ENCODE data around the gene ANKRD28.

ANKRD28 gene

DNA sequence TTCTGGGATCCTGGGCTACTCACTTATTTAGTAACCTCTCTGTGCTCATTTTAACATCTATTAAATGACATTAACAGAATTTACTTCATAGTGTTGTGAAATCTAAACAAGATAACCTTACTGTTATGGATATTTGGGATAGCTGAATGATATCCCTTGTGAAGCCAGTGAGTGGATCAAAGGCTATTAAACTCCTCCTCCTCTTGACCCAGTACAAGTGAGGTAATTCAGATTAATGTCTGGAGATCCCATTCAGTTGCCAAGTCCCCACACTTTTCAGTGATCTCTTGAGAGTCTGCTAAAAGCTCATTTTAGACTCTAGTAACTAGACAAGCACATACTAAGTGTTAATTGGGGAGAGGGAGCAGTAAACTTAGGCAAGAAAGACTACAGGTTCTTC lies 2.5 kb upstream of the ANKRD28 start:
- TF ChIP-seq, protein P1, sequence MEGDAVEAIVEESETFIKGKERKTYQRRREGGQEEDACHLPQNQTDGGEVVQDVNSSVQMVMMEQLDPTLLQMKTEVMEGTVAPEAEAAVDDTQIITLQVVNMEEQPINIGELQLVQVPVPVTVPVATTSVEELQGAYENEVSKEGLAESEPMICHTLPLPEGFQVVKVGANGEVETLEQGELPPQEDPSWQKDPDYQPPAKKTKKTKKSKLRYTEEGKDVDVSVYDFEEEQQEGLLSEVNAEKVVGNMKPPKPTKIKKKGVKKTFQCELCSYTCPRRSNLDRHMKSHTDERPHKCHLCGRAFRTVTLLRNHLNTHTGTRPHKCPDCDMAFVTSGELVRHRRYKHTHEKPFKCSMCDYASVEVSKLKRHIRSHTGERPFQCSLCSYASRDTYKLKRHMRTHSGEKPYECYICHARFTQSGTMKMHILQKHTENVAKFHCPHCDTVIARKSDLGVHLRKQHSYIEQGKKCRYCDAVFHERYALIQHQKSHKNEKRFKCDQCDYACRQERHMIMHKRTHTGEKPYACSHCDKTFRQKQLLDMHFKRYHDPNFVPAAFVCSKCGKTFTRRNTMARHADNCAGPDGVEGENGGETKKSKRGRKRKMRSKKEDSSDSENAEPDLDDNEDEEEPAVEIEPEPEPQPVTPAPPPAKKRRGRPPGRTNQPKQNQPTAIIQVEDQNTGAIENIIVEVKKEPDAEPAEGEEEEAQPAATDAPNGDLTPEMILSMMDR (IDR thresholded peaks at IDR 0.05): no peak

DNA sequence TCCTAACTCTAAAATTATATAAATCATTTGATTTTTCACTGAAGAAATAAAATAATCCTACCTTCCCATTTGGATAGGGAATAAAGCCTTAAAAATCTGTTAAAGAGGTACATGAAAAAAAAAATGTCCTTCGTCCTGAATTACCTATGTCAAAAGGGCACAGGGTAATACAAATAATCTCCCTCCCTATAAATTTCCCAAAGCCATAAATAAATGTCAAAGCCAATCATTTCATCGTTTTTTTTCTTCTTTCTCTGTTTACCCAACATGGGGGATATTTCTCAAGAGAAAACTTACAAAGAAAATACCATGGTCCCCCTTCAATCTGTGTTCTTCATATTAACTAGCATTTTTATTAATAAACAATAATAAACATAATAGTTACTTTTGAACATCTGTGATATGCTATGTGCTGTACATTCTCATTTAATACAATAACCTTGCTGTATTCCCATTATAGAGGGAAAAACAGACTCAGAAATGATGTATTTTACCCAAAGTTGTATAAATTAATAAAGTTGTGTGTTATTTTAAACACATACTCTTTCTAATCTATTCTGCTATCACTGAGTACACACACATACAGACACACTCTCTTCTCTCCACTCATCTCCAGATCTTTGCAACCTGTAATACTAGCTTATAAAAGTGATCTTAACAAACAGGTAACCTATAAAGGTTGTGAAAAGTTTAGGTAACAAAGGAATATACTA lies 910 bp upstream of the ANKRD28 start:
- TF ChIP-seq, protein P1 (IDR thresholded peaks at IDR 0.05): no peak

DNA sequence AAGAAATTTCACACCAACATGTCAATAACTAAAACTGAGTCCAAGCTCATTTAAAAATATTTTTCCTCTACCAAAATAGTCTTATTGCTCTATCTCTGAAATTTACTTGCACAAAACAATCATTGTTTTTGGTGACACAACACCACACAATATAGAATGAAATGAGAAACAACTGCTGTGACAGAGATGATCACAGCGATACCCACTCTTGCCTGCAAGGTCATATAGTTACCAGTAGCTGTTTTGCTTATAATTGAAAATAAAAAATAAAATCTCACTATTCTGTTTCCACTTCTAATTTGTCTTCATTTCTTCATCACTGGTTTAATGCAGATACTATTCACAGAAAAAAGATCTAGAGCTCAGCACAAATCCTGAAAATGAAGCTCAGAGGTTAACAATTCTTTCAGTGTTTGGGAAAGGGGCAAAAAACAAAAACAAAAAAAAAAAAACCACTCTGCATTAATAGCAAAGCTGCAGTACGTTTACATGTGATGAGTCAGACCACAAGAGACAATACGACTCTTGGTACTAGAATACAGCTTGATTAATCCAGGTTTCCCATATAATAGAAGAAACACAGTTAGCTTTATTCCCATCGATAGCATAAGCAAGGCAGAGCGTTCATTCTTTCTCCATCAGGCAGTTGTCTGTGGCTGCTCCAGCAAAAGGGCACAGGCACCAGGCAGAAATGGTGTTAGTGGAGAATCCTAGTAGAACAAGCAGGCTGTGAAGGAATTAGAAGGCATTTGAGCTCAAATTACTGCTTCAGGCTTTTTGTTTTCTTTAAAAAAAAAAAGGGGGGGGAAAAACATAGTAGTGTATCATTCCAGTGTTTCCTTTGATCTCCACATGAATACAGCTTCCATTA lies 773 bp downstream of the ANKRD28 start:
- TF ChIP-seq, protein P1 (IDR thresholded peaks at IDR 0.05): no peak

DNA sequence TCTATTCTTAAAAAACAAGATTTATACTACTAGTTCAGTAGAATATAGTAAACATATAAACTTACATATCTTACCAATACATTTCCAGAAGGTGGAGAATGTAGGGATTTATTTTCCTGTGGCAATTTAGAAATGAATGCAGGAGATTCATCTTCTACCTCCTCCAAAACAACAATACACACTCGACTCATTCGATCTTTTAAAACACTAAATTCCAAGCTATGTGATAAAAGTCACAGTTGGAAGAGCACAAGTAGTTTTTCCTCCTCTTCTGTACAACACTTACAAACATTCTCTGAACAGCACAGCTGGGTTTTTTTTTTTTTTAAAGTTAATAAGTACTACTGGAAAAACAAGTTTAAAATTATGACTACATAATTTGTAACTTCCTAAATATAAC lies 1.4 kb downstream of the ANKRD28 start:
- TF ChIP-seq, protein P1 (IDR thresholded peaks at IDR 0.05): no peak

DNA sequence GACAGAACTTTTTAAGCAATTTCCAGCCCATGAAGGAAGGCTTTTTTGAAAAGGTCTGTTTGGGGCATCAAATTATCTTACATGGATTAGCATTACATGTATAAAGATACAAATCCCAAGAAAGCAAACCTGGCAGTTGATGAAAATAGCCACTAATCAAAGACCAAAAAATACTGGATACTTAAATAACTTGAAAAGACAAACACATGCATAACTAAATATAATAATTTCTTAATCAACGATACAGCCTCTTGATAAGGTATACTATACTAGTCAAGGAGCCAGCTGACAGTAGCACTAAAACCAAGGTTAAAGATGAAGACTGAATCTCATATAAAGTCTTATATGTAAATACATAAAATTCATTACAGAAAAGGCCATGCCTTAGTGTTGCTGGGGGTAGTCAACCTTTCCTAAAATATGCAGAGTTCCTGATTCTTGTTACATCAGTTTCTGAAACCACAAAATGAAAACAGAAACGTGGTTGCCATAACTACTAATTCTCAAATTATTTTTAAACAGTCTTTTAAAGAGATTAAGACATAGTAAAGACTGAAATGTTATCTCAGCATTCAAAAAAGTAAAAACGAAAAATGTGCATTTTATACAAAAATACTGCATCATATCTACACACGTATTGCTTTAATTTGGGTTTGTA lies 2.0 kb downstream of the ANKRD28 start:
- TF ChIP-seq, protein P1 (IDR thresholded peaks at IDR 0.05): no peak

DNA sequence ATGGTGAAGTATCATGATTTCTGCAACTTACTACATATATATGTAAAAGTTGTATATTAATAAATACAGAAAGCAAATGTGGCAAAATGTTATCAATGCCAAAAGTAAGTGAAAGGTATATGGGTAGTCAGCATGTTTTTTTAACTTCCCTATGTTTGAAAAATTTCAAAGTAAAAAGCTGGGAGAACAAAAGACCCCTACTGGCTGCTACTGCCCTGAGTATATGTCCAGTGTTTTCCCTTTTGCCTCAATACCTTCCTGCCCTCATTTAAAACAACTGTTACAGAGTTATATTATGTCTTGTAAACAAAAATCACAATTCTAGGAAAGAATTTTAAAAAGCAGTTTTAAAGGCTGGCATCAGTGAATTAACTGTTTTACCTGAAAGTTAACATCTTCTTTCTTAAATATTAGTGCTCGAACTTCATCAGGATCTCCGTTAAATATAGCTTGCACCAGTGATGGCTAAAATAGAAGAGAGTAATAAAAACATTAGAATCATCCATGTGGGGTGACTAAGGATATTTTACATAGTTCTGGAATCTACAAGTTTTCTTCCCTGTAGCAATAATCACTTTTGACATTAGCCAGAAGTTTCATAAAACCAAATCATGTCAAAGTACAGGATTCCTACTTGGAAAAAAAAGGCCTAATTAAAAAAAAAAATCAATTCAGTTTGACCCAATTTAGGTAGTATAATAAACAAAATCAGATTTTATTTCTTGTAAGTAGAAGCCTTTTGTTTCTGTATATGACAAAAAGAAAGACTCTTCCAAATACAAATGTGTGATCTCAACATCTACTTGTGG lies 2.7 kb downstream of the ANKRD28 start:
- TF ChIP-seq, protein P1 (IDR thresholded peaks at IDR 0.05): no peak

DNA sequence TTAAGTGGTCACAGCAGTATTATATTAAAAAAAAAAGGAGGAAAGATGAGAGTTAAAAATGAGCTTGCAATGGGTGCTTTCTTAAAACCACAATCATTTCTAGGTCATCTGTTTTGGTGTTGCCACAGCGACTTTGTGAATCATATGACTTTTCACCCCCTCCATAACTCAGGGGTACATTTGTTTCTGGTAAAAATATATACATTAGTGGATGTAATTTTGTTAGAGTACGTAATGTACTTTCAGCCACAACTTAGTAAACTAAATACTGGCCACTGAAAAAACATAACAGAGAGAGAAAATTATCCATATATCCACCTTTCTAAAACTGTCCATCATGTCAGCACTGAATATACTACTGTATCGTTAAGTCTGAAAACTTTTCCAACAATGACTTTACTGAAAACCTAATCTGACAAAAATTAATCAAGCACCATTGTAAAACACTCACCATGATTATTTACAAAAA lies 3.4 kb downstream of the ANKRD28 start:
- TF ChIP-seq, protein P1 (IDR thresholded peaks at IDR 0.05): no peak

All from LNCAP (cell line).